Right renal pelvis (tissue), 4 donors: ENCODE results near the gene MYO5B. TPM values are rescaled to one million over a fixed set of nuclear protein-coding genes. Genes with fewer than 3 reads are reported as not detected.
"Not testable (repeated sequence)": the region's sequence is repeated elsewhere in the genome, so short reads cannot be mapped to it uniquely, and the experiment has no call there.

Experiments used
- DNase-seq, 4 donors: peaks; one replicate each; pipeline ENCODE4 v3.0.0-alpha.2; 2013; ENCODE audit warnings: low read depth in 4 of 4, low spot score in 3 of 4, missing footprints in 1 of 4
- polyA plus RNA-seq, 4 donors: library from polyadenylated mRNA; unstranded; fragments of 120-200 nt; gene quantifications; one replicate each; pipeline ENCODE4 v1.2.1, GENCODE V29; 2013; ENCODE audit not compliant: insufficient read length in 4 of 4

Gene MYO5B
- polyA plus RNA-seq, 4 donors: 25.8 to 33.4 (median 27.5) TPM

- peak in 3 of 4 donors; percentile 20 to 61 (median 52) for DNase-seq
Measured at GRCh38 chr18:49814147-49814499, 380.8 kb downstream of the MYO5B start.

DNA sequence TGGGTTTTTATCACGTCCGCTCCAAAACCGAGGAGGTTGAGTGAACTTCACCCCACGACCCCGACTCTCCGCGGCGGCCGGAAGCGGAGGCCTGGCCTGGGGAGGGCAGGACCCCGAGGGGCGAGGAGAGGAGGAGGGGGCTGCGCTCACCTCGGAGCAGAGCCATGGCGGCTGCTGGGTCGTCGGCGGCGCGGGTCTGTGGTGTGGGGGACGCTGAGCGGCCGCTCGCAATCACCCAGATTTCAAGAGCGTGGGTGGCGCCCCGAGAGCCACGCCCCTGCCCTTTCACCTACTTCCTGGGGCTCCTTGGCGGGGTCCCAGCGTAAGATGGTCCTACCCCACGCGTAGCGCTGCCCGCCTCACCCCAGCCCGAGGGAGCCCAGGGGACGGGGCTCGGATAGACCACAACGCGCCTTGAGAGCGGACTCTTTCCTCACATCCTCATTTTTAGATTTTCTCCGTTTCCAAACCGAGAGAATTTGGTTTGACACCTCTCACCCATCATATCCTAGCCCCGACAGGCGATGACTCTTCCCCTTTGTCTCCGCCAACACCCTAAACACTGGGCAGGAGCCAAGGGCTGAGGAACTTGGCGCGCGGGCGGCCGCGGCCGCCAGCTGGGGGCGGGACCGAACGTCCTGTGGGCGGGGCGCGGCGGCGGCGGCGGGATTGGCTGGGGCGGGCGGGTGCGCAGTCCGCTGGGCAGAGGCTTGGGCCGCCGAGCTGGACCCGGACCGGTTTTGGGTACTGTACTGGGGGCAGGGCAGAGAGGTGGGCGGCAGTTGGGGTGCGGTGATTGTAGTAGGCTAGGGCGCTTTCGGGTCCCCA is 381.4 kb downstream of the MYO5B start, which contains the start of gene ACAA2:
ACAA2 (minus strand) TSS at position 215 of the 828 bp plus-strand sequence; CDS start at position 166, 49 bp downstream.
- DNase-seq: peak; percentile 66 to 81 (median 73)

DNA sequence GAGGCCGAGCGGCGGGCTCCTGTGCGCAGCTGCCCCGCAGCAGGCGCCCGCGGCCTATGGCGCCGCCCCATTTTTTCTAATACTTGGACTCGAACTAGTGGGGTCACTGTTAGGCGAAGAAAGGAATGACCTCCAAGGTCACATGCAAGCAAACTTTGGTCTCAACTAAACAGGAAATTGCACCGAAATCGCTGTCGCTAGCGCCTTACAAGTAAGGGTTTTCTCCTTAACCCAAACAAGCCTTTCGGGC is 382.0 kb downstream of the MYO5B start:
- peak in 2 of 4 donors; percentile 31 to 60 for DNase-seq

- DNase-seq: no peak
Measured at GRCh38 chr18:49812286-49813068, 382.5 kb downstream of the MYO5B start.

GRCh38 chr18:49811151-49811938 is 383.6 kb downstream of the MYO5B start:
- DNase-seq: peak in 1 of 4 donors; percentile 25

DNA sequence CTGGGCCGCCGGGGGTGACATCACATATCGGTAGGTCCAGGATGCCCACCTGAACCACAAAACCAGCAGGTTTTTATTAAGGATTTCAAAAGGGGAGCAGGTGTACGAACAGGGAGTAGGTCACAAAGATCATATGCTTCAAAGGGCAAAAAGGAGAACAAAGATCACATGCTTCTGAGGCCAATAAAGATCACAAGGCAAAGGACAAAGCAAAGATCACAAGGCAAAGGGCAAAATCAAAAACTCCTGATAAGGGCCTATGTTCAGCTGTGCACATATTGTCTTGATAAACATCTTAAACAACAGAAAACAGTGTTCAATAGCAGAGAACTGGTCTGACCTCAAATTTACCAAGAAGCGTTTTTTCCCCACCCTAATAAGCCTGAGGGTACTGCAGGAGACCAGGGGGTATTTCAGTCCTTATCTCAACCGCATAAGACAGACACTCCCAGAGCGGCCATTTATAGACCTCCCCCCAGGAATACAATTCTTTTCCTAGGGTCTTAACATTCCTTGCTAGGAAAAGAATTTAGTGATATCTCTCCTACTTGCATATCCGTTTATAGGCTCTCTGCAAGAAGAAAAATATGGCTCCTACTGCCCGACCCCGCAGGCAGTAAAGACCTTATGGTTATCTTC is 386.3 kb downstream of the MYO5B start:
- not testable (repeated sequence) for DNase-seq

DNA sequence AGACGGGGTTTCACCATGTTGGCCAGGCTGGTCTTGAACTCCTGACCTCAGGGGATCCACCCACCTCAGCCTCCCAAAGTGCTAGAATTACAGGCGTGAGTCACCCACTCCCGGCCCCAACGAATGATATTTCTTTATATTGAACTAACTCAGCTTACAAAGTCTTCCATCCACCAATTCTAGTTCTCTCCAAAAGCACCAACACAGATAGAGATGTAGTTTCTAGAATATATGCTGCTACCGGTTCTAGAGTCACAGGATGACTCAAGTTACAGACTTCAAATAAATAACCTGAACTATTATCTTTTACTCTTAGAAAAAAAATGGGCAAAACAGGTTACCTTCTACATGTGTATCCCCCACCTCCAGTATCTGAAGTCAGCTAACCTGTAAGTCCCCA is 390.9 kb downstream of the MYO5B start:
- no peak for DNase-seq

GRCh38 chr18:49802623-49803022 is 392.3 kb downstream of the MYO5B start:
- no peak for DNase-seq

DNA sequence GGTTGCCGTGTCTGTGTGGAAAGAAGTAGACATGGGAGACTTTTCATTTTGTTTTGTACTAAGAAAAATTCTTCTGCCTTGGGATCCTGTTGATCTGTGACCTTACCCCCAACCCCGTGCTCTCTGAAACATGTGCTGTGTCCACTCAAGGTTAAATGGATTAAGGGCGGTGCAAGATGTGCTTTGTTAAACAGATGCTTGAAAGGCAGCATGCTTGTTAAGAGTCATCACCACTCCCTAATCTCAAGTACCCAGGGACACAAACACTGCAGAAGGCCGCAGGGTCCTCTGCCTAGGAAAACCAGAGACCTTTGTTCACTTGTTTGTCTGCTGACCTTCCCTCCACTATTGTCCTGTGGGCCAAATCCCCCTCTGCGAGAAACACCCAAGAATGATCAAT is 394.5 kb downstream of the MYO5B start:
- DNase-seq: not testable (repeated sequence)

DNA sequence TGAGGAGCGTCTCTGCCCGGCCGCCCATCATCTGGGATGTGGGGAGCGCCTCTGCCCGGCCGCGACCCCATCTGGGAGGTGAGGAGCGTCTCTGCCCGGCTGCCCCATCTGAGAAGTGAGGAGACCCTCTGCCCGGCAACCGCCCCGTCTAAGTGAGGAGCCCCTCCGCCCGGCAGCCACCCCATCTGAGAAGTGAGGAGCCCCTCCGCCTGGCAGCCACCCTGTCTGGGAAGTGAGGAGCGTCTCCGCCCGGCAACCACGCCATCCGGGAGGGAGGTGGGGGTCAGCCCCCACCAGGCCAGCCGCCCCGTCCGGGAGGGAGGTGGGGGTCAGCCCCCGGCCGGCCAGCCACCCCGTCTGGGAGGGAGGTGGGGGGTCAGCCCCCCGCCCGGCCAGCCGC is 395.1 kb downstream of the MYO5B start:
- not testable (repeated sequence) for DNase-seq

DNA sequence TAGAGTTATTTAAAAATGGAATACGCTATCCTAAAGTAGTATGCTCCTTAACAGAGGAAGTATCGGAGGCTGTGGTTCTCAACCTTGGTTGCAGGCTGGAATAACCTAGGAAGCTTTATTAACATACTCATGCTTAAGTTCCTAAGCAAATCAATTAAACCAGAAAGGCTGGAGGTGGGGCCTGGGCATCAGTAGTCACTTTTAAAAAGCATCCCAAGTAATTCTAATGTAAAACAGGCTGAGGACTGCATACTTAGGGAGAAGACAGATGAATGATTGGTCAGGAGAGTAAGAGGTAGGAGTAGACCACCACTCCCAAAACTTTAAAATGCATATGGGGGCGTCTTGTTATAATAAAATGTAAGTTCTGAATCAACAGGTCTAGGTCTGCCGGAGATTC is 396.9 kb downstream of the MYO5B start:
- DNase-seq: no peak

DNA sequence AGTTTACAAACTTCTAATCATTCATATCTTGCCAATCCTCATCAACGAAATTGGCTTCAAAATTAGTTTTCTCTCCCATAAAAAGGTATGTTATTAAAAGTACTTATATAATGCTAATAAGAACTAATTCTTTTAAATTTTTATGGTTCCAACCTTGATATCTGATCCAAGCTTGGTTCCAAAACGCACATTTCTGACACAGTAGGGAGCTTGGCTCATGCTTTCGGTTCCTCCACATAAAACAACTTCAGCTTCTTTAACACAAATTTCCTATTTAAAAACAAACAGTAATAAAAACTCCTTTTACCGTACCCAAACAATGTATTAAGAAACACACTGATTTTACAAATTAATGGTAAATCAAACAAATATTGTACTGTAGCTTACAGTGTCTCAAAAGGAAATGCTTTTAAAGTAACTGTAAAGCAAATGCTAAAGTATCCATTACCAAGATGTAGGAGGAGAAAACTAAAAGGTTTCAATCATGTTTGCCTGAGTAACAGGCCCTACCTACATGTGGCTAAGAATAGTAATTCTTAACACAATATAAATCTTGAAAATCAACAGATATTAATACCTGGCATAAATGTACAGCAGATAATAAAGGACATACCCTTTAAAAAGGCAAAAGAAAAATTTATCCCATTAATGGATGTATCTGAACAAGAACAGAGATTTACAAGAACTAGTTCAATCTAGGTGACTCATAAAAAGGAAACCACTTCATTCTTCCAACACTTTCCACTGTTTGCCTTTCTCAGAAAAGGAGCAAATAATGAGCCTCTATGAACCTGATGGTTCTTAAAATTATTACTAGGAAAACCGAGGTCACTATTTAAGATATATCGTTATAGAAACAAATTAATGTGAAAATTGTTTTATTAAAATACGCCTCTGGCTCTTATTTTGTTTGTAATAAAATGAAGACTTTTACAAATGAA is 399.1 kb downstream of the MYO5B start:
- no peak for DNase-seq

DNA sequence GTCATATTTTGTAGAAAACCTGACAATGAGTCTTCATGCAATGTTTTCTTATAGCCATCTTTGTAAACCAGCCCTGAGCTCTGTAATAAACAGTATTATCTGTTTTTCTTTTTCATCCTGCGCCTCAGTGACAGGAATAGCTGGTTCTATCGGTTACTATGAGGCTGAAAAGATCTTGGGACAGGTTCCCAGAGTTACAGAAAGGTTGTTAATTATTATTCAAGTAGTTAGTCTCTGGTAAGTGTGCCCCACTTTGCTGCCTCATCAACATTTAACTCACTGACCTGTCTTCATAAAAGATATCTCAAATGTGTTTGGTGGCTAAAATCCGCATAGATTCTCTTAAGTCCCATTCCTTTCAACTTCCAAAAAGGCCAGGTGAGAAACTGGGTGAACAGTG is 400.2 kb downstream of the MYO5B start:
- DNase-seq: no peak

DNA sequence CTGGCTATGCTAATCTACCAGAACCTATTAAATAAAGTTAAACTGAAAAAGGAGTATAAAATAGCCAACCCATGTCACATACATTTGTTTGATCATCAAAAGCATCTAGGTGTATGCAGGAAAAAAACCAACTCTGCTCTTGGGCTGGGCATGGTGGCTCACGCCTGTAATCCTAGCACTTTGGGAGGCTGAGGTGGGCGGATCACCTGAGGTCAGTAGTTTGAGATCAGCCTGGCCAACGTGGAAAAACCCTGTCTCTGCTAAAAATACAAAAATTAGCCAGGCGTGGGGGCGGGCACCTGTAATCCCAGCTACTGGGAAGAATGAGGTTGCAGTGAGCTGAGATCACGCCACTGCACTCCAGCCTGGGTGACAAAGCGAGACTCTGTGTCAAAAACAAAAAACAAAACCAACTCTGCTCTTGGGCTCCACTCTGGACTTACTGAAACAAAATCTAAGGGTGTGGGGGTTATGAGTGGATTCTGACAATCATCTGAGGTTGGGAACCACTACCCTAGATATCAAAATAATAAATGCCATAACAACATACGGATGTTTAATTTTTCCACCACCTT is 405.3 kb downstream of the MYO5B start:
- not testable (repeated sequence) for DNase-seq

DNA sequence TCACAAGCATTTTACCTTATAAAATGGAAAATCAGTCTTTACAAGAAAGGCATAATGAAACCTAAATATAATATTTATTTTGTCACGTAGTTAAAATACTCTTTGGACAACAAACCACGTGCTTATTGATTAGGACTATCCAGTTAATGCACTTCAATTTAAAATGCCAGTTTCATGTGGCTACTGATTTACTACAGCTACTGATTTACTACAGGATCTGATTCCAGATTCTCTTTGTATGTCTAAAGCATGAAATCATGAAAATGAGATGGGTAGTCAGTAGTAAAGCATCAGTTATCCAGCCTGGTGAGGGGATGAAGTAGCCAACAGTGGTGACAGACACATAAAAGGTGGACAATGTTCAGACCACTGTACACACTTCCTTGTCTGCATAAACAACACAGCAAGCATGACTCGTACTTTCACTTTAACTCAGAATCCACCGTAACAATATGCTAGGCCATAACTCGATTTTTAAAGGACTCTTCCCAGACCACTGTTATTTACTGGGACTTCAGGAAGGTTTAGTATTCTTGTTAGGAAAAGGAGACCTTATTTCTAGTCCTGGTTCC is 406.5 kb downstream of the MYO5B start:
- DNase-seq: no peak

DNA sequence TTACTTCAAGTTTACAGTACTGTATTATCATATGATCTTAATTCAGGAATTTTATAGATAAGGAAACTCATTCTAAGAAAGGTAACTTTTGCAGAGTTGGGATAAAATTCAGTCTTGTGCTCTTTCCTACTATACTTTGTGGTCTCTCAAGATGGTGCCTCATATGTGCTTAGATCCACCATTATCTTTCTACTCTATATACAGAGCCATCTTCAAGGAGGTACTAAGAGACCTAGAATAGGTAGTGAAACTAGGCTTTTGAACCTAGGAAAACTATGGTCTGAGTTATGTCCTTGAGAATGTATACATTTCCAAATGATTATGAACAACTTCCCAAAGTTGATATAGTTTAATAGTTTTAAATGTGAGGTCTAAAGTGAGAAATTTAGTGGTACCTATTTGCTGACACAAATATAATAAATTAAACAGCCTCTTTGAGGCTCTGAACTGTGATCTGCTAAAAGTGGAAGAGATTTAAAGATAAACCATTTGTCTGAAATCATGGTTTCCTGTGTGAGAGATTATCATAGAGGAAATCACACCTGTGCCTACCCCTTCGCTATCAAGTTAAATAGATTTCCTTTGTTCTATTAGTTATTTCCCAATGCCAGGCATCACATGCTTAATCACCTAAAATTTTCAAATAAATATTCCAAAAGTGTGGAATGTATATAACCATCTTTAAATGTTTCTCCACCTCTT is 408.8 kb downstream of the MYO5B start:
- DNase-seq: no peak

DNA sequence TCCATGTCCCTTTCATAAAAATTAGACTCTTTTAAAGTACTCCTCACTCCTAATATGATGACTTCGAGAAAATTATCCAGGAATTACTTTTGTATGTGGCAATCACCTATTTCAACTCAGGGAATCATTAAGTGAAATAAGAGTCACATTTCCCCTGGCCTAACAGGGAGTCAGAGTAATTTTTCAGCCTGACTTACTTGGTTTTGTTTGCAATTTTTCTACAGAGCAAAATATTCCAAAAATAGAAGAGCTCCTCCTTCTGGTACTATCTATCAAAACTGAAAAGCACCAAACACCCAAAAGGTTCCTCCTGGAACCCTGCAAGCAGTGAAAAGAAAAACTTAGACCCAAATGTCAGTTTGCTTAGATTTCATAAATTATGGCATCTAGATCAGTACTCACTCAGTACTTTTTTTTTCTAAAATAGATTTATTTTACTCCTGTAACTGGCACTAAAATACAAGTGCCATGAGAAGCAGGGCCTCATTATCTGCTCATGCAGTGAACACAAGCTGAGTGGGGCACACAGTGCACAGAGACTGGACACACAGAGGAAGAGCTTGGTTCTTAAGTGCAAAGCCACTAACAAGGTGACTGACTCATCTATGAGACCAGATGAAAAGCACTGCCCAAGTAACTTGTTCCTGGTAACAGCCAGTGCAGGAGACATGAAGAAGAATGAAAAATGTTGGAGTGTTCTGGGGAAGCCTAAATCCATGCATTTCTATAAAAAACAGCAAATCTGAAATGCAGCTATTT is 410.3 kb downstream of the MYO5B start:
- DNase-seq: no peak

DNA sequence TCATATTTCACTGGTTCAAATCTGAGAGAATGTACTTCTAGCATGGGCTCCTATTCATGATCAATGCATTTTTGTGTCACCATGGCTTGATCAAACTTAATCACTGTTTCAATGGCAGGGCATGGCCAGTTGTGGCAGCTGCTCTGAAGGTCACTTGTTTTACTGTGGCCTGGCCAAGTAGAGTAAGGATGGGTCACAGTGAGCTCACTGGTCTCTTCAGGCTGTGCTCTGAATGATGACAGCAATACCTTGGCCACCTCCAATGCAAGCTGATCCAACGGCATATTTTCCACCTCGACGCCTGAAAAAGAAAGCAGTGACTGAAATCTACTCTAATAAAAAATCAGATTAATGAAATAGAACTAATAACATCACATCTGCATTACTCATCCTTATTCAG is 411.3 kb downstream of the MYO5B start:
- not testable (repeated sequence) for DNase-seq
